IPS-20b (cell line): ENCODE measurements around the gene MIPEP.

Experiments used
- H3K27ac ChIP-seq: one replicate; pipeline ENCODE4 v1.5.1; 2013; ENCODE audit warnings: low read length
- H3K27me3 ChIP-seq: 2 replicates; pipeline ENCODE4 v1.6.1; 2013; ENCODE audit warnings: mild to moderate bottlenecking, low read length, inconsistent platforms; ENCODE audit not compliant: insufficient read depth
- H3K36me3 ChIP-seq: 2 replicates; pipeline ENCODE4 v1.6.1; 2013; ENCODE audit warnings: low read depth, mild to moderate bottlenecking, inconsistent platforms, low read length, moderate library complexity; ENCODE audit not compliant: insufficient read depth
- H3K4me1 ChIP-seq: 2 replicates; pipeline ENCODE4 v1.6.1; 2013; ENCODE audit warnings: mild to moderate bottlenecking, control low read depth, inconsistent platforms, low read length, moderate library complexity; ENCODE audit not compliant: insufficient read depth
- H3K4me3 ChIP-seq: 2 replicates; pipeline ENCODE4 v1.5.1; 2013; ENCODE audit warnings: mild to moderate bottlenecking, low read length, inconsistent platforms
- H3K9ac ChIP-seq: 2 replicates; pipeline ENCODE4 v1.6.1; 2013; ENCODE audit warnings: low read depth, mild to moderate bottlenecking, inconsistent platforms, low read length, moderate library complexity
- H3K9me3 ChIP-seq: 2 replicates; pipeline ENCODE4 v1.6.1; 2013; ENCODE audit warnings: mild to moderate bottlenecking, low read depth, low read length, inconsistent platforms; ENCODE audit not compliant: insufficient read depth

MIPEP gene

GRCh38 chr13:23696610-23697009 is 192.6 kb downstream of the MIPEP start:
- Histone ChIP-seq H3K27ac (no peak overlapping the region), H3K36me3 (no peaks in the 10 kb centered on the region), H3K4me1 (no peaks in the 10 kb centered on the region), H3K4me3 (no peak overlapping the region), H3K9me3 (no peaks in the 10 kb centered on the region), H3K27me3 (no peaks in the 10 kb centered on the region), H3K9ac (no peak overlapping the region)

GRCh38 chr13:23695711-23696464 is 193.3 kb downstream of the MIPEP start:
- no peaks in the 10 kb centered on the region for H3K9me3 ChIP-seq
- H3K27ac ChIP-seq, result no peak overlapping the region
- no peak overlapping the region for H3K9ac ChIP-seq
- H3K27me3 ChIP-seq, result no peaks in the 10 kb centered on the region
- H3K4me1 ChIP-seq, result no peaks in the 10 kb centered on the region
- H3K4me3 ChIP-seq, result no peak overlapping the region
- no peaks in the 10 kb centered on the region for H3K36me3 ChIP-seq

- Histone ChIP-seq H3K4me1 (no peaks in the 10 kb centered on the region), H3K27ac (no peak overlapping the region), H3K9me3 (no peaks in the 10 kb centered on the region), H3K9ac (no peak overlapping the region), H3K27me3 (no peaks in the 10 kb centered on the region), H3K4me3 (no peak overlapping the region), H3K36me3 (no peaks in the 10 kb centered on the region)
Measured at GRCh38 chr13:23695196-23695595, 194.0 kb downstream of the MIPEP start.

- H3K9me3 ChIP-seq, result no peaks in the 10 kb centered on the region
- H3K4me3 ChIP-seq, result no peak overlapping the region
- no peaks in the 10 kb centered on the region for H3K4me1 ChIP-seq
- no peak overlapping the region for H3K27ac ChIP-seq
- no peaks in the 10 kb centered on the region for H3K36me3 ChIP-seq
- H3K9ac ChIP-seq, result no peak overlapping the region
- no peaks in the 10 kb centered on the region for H3K27me3 ChIP-seq
Measured at GRCh38 chr13:23692816-23693215, 196.4 kb downstream of the MIPEP start.

- no peaks in the 10 kb centered on the region for H3K4me1 ChIP-seq
- no peaks in the 10 kb centered on the region for H3K36me3 ChIP-seq
- H3K9me3 ChIP-seq, result no peaks in the 10 kb centered on the region
- H3K27me3 ChIP-seq, result no peaks in the 10 kb centered on the region
- H3K27ac ChIP-seq, result no peak overlapping the region
- no peak overlapping the region for H3K9ac ChIP-seq
- no peak overlapping the region for H3K4me3 ChIP-seq
Measured at GRCh38 chr13:23690668-23691067, 198.5 kb downstream of the MIPEP start.

- H3K27me3 ChIP-seq, result no peaks in the 10 kb centered on the region
- H3K4me1 ChIP-seq, result no peaks in the 10 kb centered on the region
- H3K36me3 ChIP-seq, result no peaks in the 10 kb centered on the region
- H3K4me3 ChIP-seq, result no peak overlapping the region
- no peak overlapping the region for H3K9ac ChIP-seq
- peaks cover 18% of the 10 kb centered on the region for H3K9me3 ChIP-seq
- H3K27ac ChIP-seq, result no peak overlapping the region
Measured at GRCh38 chr13:23688336-23688735, 200.9 kb downstream of the MIPEP start.

GRCh38 chr13:23687614-23688013 is 201.6 kb downstream of the MIPEP start:
- Histone ChIP-seq H3K36me3 (no peaks in the 10 kb centered on the region), H3K9me3 (peaks cover 24% of the 10 kb centered on the region), H3K27me3 (no peaks in the 10 kb centered on the region), H3K9ac (no peak overlapping the region), H3K27ac (no peak overlapping the region), H3K4me3 (no peak overlapping the region), H3K4me1 (no peaks in the 10 kb centered on the region)

GRCh38 chr13:23686948-23687347 is 202.3 kb downstream of the MIPEP start:
- Histone ChIP-seq H3K4me3 (no peak overlapping the region), H3K36me3 (no peaks in the 10 kb centered on the region), H3K4me1 (no peaks in the 10 kb centered on the region), H3K9me3 (peaks cover 27% of the 10 kb centered on the region), H3K27ac (no peak overlapping the region), H3K9ac (no peak overlapping the region), H3K27me3 (no peaks in the 10 kb centered on the region)

- no peaks in the 10 kb centered on the region for H3K36me3 ChIP-seq
- peaks cover 27% of the 10 kb centered on the region for H3K9me3 ChIP-seq
- H3K27me3 ChIP-seq, result no peaks in the 10 kb centered on the region
- no peak overlapping the region for H3K4me3 ChIP-seq
- H3K27ac ChIP-seq, result no peak overlapping the region
- no peak overlapping the region for H3K9ac ChIP-seq
- peaks cover 9% of the 10 kb centered on the region; the same call in 1 of the 2 replicates for H3K4me1 ChIP-seq
Measured at GRCh38 chr13:23685416-23685815, 203.8 kb downstream of the MIPEP start.

- Histone ChIP-seq H3K4me3 (no peak overlapping the region), H3K9ac (no peak overlapping the region), H3K4me1 (peaks cover 9% of the 10 kb centered on the region; the same call in 1 of the 2 replicates), H3K27me3 (no peaks in the 10 kb centered on the region), H3K27ac (no peak overlapping the region), H3K9me3 (peaks cover 27% of the 10 kb centered on the region), H3K36me3 (no peaks in the 10 kb centered on the region)
Measured at GRCh38 chr13:23684647-23685046, 204.6 kb downstream of the MIPEP start.

GRCh38 chr13:23683084-23683483 is 206.1 kb downstream of the MIPEP start:
- Histone ChIP-seq H3K27ac (no peak overlapping the region), H3K4me3 (no peak overlapping the region), H3K4me1 (peaks cover 9% of the 10 kb centered on the region; the same call in 1 of the 2 replicates), H3K9ac (no peak overlapping the region), H3K27me3 (no peaks in the 10 kb centered on the region), H3K9me3 (peaks cover 27% of the 10 kb centered on the region), H3K36me3 (no peaks in the 10 kb centered on the region)

GRCh38 chr13:23680845-23681669 is 208.1 kb downstream of the MIPEP start:
- Histone ChIP-seq H3K27me3 (no peaks in the 10 kb centered on the region), H3K4me3 (no peak overlapping the region), H3K36me3 (no peaks in the 10 kb centered on the region), H3K9ac (no peak overlapping the region), H3K9me3 (peaks cover 27% of the 10 kb centered on the region), H3K4me1 (peaks cover 9% of the 10 kb centered on the region; the same call in 1 of the 2 replicates), H3K27ac (no peak overlapping the region)
